Lower lobe of right lung (tissue), 2 donors: ENCODE results near the gene IQCH. TPM values are rescaled to one million over a fixed set of nuclear protein-coding genes. Genes with fewer than 3 reads are reported as not detected.
A peak's percentile ranks its signal among the peaks of the same experiment; 100 is the strongest.

Source experiments
- ATAC-seq, 2 donors: fragments of 200-7000 bp; cut with Tn5 transposase; one replicate each; pipeline ENCODE4 v1.9.1; 2020 to 2022; ENCODE audit warnings: mild to moderate bottlenecking in 2 of 2, moderate library complexity in 2 of 2
- DNase-seq: peaks from one replicate; pipeline ENCODE4 v3.0.0-alpha.2; 2020
- H3K27ac ChIP-seq: fragments of 200-600 bp; one replicate; pipeline ENCODE4 v1.8.0; 2022
- H3K27me3 ChIP-seq: fragments of 200-600 bp; one replicate; pipeline ENCODE4 v1.8.0; 2022; ENCODE audit warnings: low read depth
- H3K36me3 ChIP-seq: fragments of 200-600 bp; one replicate; pipeline ENCODE4 v1.8.0; 2022; ENCODE audit warnings: mild to moderate bottlenecking
- H3K4me1 ChIP-seq: fragments of 200-600 bp; one replicate; pipeline ENCODE4 v1.8.0; 2022
- H3K4me3 ChIP-seq: fragments of 200-600 bp; one replicate; pipeline ENCODE4 v1.8.0; 2022; ENCODE audit warnings: mild to moderate bottlenecking
- H3K9me3 ChIP-seq: fragments of 200-600 bp; one replicate; pipeline ENCODE4 v1.8.0; 2022
- CTCF ChIP-seq: fragments of 200-600 bp; IDR thresholded peaks from one replicate; pipeline ENCODE4 v1.8.0; 2022; ENCODE audit warnings: antibody characterized with exemption, mild to moderate bottlenecking
- intact Hi-C: fragments of 100-400 bp; cut with DNase I; formaldehyde crosslinking; loops from one replicate; pipeline ENCODE4 v1.11.0; 2022
- total RNA-seq: library from RNA; stranded (reverse); fragmentation: NEBNext Ultra II Directional; extraction: Animal tissue kit (Norgen Biotek cat#: 25700); gene quantifications from one replicate; pipeline ENCODE4 v1.2.1, GENCODE V29; 2021
- donor health status: DM: no; HTN: yes; CAD: no; lungs with severe emphysema.

Gene IQCH
- total RNA-seq, 1 donor from 2014 or later = 2.3 TPM

- no peaks in the 10 kb centered on the region for H3K9me3 ChIP-seq
- H3K27ac ChIP-seq = no peak overlapping the region
- intact Hi-C loops = no loop called here
- DNase-seq = no peak
- H3K36me3 ChIP-seq = peaks cover 23% of the 10 kb centered on the region
- TF ChIP-seq CTCF = no peak
- no peaks in the 10 kb centered on the region for H3K4me1 ChIP-seq
- ATAC-seq = no peak
- H3K4me3 ChIP-seq = no peak overlapping the region
- H3K27me3 ChIP-seq = no peaks in the 10 kb centered on the region
Observed at GRCh38 chr15:67531379-67531914, 276.9 kb downstream of the IQCH start.

- no peak for ATAC-seq
- intact Hi-C loops = no loop called here
Observed at GRCh38 chr15:67533873-67534272, 279.3 kb downstream of the IQCH start.

GRCh38 chr15:67534360-67534759, 279.8 kb downstream of the IQCH start:
- H3K36me3 ChIP-seq = no peaks in the 10 kb centered on the region
- H3K9me3 ChIP-seq = no peaks in the 10 kb centered on the region
- H3K27me3 ChIP-seq = no peaks in the 10 kb centered on the region
- TF ChIP-seq CTCF = no peak
- H3K4me3 ChIP-seq = no peak overlapping the region
- ATAC-seq (no peak), DNase-seq (no peak)
- H3K27ac ChIP-seq = no peak overlapping the region
- intact Hi-C loops = no loop called here
- H3K4me1 ChIP-seq = no peaks in the 10 kb centered on the region

More at GRCh38 chr15:67533873-67534272, 279.3 kb downstream of the IQCH start:
- Histone ChIP-seq H3K4me3 (no peak overlapping the region), H3K27me3 (no peaks in the 10 kb centered on the region), H3K27ac (no peak overlapping the region), H3K4me1 (no peaks in the 10 kb centered on the region), H3K9me3 (no peaks in the 10 kb centered on the region), H3K36me3 (peaks cover under 1% of the 10 kb centered on the region)
- no peak for TF ChIP-seq CTCF
- DNase-seq = no peak

- no peaks in the 10 kb centered on the region for H3K9me3 ChIP-seq
- ATAC-seq (no peak), DNase-seq (no peak)
- H3K27ac ChIP-seq = no peak overlapping the region
- H3K27me3 ChIP-seq = no peaks in the 10 kb centered on the region
- no peak overlapping the region for H3K4me3 ChIP-seq
- no peak for TF ChIP-seq CTCF
- no peaks in the 10 kb centered on the region for H3K36me3 ChIP-seq
- intact Hi-C loops = no loop called here
- H3K4me1 ChIP-seq = peaks cover 8% of the 10 kb centered on the region
Observed at GRCh38 chr15:67537771-67538170, 283.2 kb downstream of the IQCH start.

- Histone ChIP-seq H3K4me1 (peaks cover 29% of the 10 kb centered on the region), H3K4me3 (peak within 1 kb of the TSS; percentile 92), H3K27me3 (no peaks in the 10 kb centered on the region), H3K27ac (peak within 1 kb of the TSS; percentile 89), H3K36me3 (peaks cover 11% of the 10 kb centered on the region), H3K9me3 (no peaks in the 10 kb centered on the region)
- peak; percentile 92 for DNase-seq
- intact Hi-C loops = no loop called here
- ATAC-seq = peak; percentile 94 to 98
- TF ChIP-seq CTCF = no peak
Observed at GRCh38 chr15:67542420-67543347, 288.1 kb downstream of the IQCH start, which contains the start of gene MAP2K5. Gene MAP2K5 (plus strand): TSS chr15:67542703. CDS start chr15:67543336, 633 bp downstream.
